HEK293 (cell line): ENCODE data around the gene TLL1.

Experiments used
- CTCF ChIA-PET: fragments of 350-600 bp; formaldehyde crosslinking; extraction: SDS; loops from one replicate; lab custom pipeline; 2021; ENCODE audit warnings: antibody characterized with exemption; lab: Yijun Ruan, JAX
- POLR2A ChIA-PET: fragments of 300-600 bp; formaldehyde crosslinking; extraction: SDS; loops from one replicate; lab custom pipeline; 2020; ENCODE audit warnings: antibody characterized with exemption, inconsistent platforms; lab: Yijun Ruan, JAX
- H3K27ac ChIP-seq: fragments of 200-500 bp; sonication (Bioruptor generic); 2 replicates; pipeline ENCODE4 v1.5.1; 2014; ENCODE audit warnings: low read depth, low read length, control low read depth, inconsistent platforms; ENCODE audit errors: extremely low read depth
- H3K36me3 ChIP-seq, 2 experiments: fragments of 200-500 bp in 1 of 2; sonication (Bioruptor generic) in 1 of 2; 1 replicate in 1 of 2; 2 replicates in 1 of 2; pipeline ENCODE4 v1.5.1; 2014 to 2017; ENCODE audit warnings: inconsistent platforms in 2 of 2, low read length in 2 of 2; ENCODE audit not compliant: control insufficient read depth in 2 of 2, insufficient read depth in 1 of 2
- H3K4me1 ChIP-seq: fragments of 200-500 bp; sonication (Bioruptor generic); 2 replicates; pipeline ENCODE4 v1.5.1; 2014; ENCODE audit warnings: mild to moderate bottlenecking, low read length, inconsistent platforms; ENCODE audit not compliant: control insufficient read depth, insufficient read depth
- H3K4me3 ChIP-seq: 2 replicates; pipeline ENCODE4 v1.5.1; 2011; ENCODE audit warnings: low read depth, mild to moderate bottlenecking, control low read depth, low read length, moderate library complexity
- H3K9me3 ChIP-seq: fragments of 200-500 bp; sonication (Bioruptor generic); 2 replicates; pipeline ENCODE4 v1.5.1; 2014; ENCODE audit warnings: low read depth, low read length, inconsistent platforms; ENCODE audit not compliant: control insufficient read depth, insufficient read depth
- BCL11A ChIP-seq: fragments of 450-650 bp; formaldehyde crosslinking; IDR thresholded peaks from 2 replicates; pipeline ENCODE4 v1.5.1; 2016; ENCODE audit warnings: low read depth, missing biosample characterization, missing genetic modification characterization
- GLI2 ChIP-seq: fragments of 450-650 bp; formaldehyde crosslinking; IDR thresholded peaks from 2 replicates; pipeline ENCODE4; 2017; ENCODE audit warnings: missing biosample characterization, missing genetic modification characterization, low read depth, borderline replicate concordance
- MZF1 ChIP-seq: fragments of 450-650 bp; formaldehyde crosslinking; IDR thresholded peaks from 2 replicates; pipeline ENCODE4 v1.5.1; 2017; ENCODE audit warnings: missing biosample characterization, missing genetic modification characterization, borderline replicate concordance
- ZBTB1 ChIP-seq: fragments of 450-650 bp; formaldehyde crosslinking; IDR thresholded peaks from 2 replicates; pipeline ENCODE4 v1.5.1; 2016; ENCODE audit warnings: missing biosample characterization, missing genetic modification characterization
- ZBTB21 ChIP-seq: fragments of 450-650 bp; formaldehyde crosslinking; IDR thresholded peaks from 2 replicates; pipeline ENCODE4 v1.5.1; 2017; ENCODE audit warnings: missing biosample characterization, missing genetic modification characterization
- ZNF366 ChIP-seq: fragments of 450-650 bp; formaldehyde crosslinking; conservative IDR thresholded peaks from 2 replicates; pipeline ENCODE4 v1.5.1; 2016; ENCODE audit warnings: missing biosample characterization, missing genetic modification characterization
- ZNF785 ChIP-seq: fragments of 450-650 bp; formaldehyde crosslinking; IDR thresholded peaks from 2 replicates; pipeline ENCODE4 v1.5.1; 2016; ENCODE audit warnings: missing biosample characterization, missing genetic modification characterization
- TF ChIP-seq, protein P1 (sequence below): fragments of 450-650 bp; formaldehyde crosslinking; IDR thresholded peaks from 2 replicates; pipeline ENCODE4 v1.5.1; 2016; ENCODE audit warnings: missing biosample characterization, missing genetic modification characterization
- TF ChIP-seq, protein P2 (sequence below): IDR thresholded peaks from 2 replicates; pipeline ENCODE4 v1.6.1; 2011; ENCODE audit warnings: mild to moderate bottlenecking, low read depth, low read length, borderline replicate concordance
- TF ChIP-seq, protein P3 (sequence below): fragments of 450-650 bp; formaldehyde crosslinking; IDR thresholded peaks from 2 replicates; pipeline ENCODE4 v1.5.1; 2016; ENCODE audit warnings: missing biosample characterization, missing genetic modification characterization, borderline replicate concordance
- TF ChIP-seq, protein P4 (sequence below): fragments of 450-650 bp; formaldehyde crosslinking; optimal IDR thresholded peaks from 2 replicates; pipeline ENCODE3; 2016; ENCODE audit warnings: missing biosample characterization, mild to moderate bottlenecking, missing genetic modification characterization
- TF ChIP-seq, protein P5 (sequence below): fragments of 450-650 bp; formaldehyde crosslinking; IDR thresholded peaks from 2 replicates; pipeline ENCODE4 v1.5.1; 2016; ENCODE audit warnings: missing biosample characterization, missing genetic modification characterization

Gene TLL1

DNA sequence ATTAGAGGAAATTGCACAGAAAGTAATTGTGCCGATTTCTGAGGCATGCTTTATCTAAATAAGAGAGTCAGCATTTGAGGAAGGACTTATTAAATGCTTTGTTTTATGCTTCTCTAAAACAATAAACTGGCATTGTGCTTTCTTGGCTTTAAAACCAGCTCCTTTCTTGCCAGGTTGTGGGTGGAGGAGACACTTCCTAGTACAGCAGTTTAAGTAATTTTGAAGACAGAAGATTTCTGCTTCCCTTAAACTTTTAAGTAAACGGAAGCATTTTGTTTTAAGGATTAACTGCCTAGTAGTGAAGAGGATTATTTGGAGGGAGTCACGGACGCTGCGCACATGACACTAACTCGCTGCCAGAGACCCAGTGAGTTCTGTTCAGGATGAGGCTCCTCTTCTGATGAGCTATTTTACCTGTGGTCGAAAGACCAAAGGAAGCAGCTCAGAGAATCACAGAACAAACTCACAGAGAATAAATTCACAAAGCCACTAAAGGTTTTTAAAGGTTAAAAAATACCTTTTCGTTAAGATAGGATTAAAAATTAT lies 169.5 kb downstream of the TLL1 start:
- no peak overlapping the region for H3K27ac ChIP-seq

DNA sequence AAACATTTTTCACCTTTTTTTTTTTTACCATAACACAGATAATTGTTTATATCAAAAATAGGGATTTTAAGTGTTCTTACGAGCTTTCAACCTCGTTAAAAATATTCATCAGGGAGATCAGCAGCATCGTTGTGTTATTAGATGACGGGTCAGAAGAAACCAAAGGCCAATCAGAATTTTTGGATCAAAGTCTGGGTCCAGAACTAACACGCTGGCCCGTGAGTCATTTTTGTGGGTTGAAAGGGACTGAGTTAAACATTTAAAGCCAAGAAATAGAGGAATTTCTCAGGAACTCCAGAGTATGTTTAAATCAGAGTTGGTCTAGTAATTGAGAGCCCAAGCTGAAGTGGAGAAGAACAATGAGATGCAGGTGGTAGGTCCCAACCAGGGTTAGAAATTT lies 170.8 kb downstream of the TLL1 start:
- CTCF ChIA-PET = no interaction called here
- H3K4me3 ChIP-seq = no peak overlapping the region
- H3K36me3 ChIP-seq = no peaks in the 10 kb centered on the region
- H3K9me3 ChIP-seq = no peaks in the 10 kb centered on the region
- H3K27ac ChIP-seq = no peak overlapping the region
- TF ChIP-seq MZF1 (tag by site-specific recombination) = no peak
- POLR2A ChIA-PET = no interaction called here
- H3K4me1 ChIP-seq = no peaks in the 10 kb centered on the region

More for the DNA sequence above, 169.5 kb downstream of the TLL1 start:
- CTCF ChIA-PET = no interaction called here
- no peak overlapping the region for H3K4me3 ChIP-seq
- TF ChIP-seq, protein P1, sequence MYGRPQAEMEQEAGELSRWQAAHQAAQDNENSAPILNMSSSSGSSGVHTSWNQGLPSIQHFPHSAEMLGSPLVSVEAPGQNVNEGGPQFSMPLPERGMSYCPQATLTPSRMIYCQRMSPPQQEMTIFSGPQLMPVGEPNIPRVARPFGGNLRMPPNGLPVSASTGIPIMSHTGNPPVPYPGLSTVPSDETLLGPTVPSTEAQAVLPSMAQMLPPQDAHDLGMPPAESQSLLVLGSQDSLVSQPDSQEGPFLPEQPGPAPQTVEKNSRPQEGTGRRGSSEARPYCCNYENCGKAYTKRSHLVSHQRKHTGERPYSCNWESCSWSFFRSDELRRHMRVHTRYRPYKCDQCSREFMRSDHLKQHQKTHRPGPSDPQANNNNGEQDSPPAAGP = no peak
- TF ChIP-seq ZNF785 (tag by site-specific recombination) (no peak), GLI2 (tag by site-specific recombination) (no peak), ZBTB21 (tag by site-specific recombination) (no peak), ZNF366 (tag by site-specific recombination) (no peak), ZBTB1 (tag by site-specific recombination) (no peak), BCL11A (tag by site-specific recombination) (no peak)
- TF ChIP-seq, protein P2, sequence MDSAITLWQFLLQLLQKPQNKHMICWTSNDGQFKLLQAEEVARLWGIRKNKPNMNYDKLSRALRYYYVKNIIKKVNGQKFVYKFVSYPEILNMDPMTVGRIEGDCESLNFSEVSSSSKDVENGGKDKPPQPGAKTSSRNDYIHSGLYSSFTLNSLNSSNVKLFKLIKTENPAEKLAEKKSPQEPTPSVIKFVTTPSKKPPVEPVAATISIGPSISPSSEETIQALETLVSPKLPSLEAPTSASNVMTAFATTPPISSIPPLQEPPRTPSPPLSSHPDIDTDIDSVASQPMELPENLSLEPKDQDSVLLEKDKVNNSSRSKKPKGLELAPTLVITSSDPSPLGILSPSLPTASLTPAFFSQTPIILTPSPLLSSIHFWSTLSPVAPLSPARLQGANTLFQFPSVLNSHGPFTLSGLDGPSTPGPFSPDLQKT = no peak
- TF ChIP-seq, protein P3, sequence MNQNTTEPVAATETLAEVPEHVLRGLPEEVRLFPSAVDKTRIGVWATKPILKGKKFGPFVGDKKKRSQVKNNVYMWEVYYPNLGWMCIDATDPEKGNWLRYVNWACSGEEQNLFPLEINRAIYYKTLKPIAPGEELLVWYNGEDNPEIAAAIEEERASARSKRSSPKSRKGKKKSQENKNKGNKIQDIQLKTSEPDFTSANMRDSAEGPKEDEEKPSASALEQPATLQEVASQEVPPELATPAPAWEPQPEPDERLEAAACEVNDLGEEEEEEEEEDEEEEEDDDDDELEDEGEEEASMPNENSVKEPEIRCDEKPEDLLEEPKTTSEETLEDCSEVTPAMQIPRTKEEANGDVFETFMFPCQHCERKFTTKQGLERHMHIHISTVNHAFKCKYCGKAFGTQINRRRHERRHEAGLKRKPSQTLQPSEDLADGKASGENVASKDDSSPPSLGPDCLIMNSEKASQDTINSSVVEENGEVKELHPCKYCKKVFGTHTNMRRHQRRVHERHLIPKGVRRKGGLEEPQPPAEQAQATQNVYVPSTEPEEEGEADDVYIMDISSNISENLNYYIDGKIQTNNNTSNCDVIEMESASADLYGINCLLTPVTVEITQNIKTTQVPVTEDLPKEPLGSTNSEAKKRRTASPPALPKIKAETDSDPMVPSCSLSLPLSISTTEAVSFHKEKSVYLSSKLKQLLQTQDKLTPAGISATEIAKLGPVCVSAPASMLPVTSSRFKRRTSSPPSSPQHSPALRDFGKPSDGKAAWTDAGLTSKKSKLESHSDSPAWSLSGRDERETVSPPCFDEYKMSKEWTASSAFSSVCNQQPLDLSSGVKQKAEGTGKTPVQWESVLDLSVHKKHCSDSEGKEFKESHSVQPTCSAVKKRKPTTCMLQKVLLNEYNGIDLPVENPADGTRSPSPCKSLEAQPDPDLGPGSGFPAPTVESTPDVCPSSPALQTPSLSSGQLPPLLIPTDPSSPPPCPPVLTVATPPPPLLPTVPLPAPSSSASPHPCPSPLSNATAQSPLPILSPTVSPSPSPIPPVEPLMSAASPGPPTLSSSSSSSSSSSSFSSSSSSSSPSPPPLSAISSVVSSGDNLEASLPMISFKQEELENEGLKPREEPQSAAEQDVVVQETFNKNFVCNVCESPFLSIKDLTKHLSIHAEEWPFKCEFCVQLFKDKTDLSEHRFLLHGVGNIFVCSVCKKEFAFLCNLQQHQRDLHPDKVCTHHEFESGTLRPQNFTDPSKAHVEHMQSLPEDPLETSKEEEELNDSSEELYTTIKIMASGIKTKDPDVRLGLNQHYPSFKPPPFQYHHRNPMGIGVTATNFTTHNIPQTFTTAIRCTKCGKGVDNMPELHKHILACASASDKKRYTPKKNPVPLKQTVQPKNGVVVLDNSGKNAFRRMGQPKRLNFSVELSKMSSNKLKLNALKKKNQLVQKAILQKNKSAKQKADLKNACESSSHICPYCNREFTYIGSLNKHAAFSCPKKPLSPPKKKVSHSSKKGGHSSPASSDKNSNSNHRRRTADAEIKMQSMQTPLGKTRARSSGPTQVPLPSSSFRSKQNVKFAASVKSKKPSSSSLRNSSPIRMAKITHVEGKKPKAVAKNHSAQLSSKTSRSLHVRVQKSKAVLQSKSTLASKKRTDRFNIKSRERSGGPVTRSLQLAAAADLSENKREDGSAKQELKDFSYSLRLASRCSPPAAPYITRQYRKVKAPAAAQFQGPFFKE = no peak
- TF ChIP-seq, protein P4, sequence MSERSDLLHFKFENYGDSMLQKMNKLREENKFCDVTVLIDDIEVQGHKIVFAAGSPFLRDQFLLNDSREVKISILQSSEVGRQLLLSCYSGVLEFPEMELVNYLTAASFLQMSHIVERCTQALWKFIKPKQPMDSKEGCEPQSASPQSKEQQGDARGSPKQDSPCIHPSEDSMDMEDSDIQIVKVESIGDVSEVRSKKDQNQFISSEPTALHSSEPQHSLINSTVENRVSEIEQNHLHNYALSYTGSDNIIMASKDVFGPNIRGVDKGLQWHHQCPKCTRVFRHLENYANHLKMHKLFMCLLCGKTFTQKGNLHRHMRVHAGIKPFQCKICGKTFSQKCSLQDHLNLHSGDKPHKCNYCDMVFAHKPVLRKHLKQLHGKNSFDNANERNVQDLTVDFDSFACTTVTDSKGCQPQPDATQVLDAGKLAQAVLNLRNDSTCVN (tag by site-specific recombination) = no peak
- TF ChIP-seq, protein P5, sequence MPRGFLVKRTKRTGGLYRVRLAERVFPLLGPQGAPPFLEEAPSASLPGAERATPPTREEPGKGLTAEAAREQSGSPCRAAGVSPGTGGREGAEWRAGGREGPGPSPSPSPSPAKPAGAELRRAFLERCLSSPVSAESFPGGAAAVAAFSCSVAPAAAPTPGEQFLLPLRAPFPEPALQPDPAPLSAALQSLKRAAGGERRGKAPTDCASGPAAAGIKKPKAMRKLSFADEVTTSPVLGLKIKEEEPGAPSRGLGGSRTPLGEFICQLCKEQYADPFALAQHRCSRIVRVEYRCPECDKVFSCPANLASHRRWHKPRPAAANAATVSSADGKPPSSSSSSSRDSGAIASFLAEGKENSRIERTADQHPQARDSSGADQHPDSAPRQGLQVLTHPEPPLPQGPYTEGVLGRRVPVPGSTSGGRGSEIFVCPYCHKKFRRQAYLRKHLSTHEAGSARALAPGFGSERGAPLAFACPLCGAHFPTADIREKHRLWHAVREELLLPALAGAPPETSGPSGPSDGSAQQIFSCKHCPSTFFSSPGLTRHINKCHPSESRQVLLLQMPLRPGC = no peak
- no peaks in the 10 kb centered on the region for H3K36me3 ChIP-seq
- POLR2A ChIA-PET = no interaction called here
- H3K4me1 ChIP-seq = no peaks in the 10 kb centered on the region
- no peaks in the 10 kb centered on the region for H3K9me3 ChIP-seq
